Measurements from ENCODE around the gene HS3ST2. TPM values are rescaled to one million over a fixed set of nuclear protein-coding genes. Genes with fewer than 3 reads are reported as not detected.

Gene HS3ST2
- total RNA-seq, 1 experiment from 2014 or later, result not detected

DNA sequence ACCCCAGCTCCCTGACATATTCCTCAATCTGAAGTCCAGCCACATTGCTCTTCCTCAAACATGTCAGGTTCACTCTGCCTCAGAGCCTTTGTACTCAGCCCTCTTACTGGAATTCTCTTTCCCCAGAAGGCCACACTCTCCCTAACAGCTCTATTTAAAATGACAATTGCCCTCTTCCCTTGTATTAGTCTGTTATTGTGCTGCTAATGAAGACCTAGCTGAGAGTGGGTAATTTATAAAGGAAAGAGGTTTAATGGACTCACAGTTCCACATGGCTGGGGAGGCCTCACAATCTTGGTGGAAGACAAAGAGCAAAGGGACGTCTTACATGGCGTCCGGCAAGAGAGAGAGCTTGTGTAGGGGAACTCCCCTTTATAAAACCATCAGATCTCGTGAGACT lies 46.0 kb downstream of the HS3ST2 start:
- no peak for DNase-seq
- Mint-ChIP-seq H3K36me3 (ENCODE audit: insufficient read depth, unreplicated experiment) (peaks cover 7% of the 10 kb centered on the region), H3K27ac (ENCODE audit: unreplicated experiment) (no peak overlapping the region), H3K9me3 (ENCODE audit: low read depth, unreplicated experiment) (no peaks in the 10 kb centered on the region), H3K4me3 (ENCODE audit: low read depth, unreplicated experiment) (no peak overlapping the region), H3K27me3 (ENCODE audit: unreplicated experiment) (peaks cover 26% of the 10 kb centered on the region), H3K4me1 (ENCODE audit: low read depth, unreplicated experiment) (no peaks in the 10 kb centered on the region)
- intact Hi-C loops (cut with micrococcal nuclease; ENCODE audit: unreplicated experiment), result no loop called here
- TF ChIP-seq, protein P1, sequence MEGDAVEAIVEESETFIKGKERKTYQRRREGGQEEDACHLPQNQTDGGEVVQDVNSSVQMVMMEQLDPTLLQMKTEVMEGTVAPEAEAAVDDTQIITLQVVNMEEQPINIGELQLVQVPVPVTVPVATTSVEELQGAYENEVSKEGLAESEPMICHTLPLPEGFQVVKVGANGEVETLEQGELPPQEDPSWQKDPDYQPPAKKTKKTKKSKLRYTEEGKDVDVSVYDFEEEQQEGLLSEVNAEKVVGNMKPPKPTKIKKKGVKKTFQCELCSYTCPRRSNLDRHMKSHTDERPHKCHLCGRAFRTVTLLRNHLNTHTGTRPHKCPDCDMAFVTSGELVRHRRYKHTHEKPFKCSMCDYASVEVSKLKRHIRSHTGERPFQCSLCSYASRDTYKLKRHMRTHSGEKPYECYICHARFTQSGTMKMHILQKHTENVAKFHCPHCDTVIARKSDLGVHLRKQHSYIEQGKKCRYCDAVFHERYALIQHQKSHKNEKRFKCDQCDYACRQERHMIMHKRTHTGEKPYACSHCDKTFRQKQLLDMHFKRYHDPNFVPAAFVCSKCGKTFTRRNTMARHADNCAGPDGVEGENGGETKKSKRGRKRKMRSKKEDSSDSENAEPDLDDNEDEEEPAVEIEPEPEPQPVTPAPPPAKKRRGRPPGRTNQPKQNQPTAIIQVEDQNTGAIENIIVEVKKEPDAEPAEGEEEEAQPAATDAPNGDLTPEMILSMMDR (IDR thresholded peaks at IDR 0.05; ENCODE audit: unreplicated experiment), result no peak
- CTCF ChIA-PET, result interaction anchor here (0.6 kb wide), 1 partner anchor 15 kb away, joined by 3 read pairs; no protein-coding TSS in a partner anchor
- BruUV-seq (replicated peaks), result no TSS peak

DNA sequence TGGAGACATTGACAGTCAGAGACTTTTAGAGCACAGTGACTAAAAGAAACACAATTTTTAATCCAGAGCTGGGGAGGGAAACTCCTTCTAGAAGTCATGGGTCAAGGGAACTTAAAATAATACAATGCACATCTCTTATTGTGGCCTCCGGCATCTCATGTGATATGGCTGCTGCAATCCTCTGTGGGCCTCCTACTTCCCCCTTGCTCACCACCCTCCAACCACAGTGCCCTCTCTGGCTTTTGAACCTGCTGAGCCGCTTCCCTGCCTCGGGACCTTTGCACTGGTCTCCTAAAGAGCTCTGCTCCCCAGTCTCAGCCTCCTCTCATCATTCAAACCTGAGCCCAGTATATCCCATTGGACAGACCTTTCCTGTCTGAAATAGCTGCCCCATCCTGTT lies 47.6 kb downstream of the HS3ST2 start:
- no TSS peak for BruUV-seq (replicated peaks)
- Mint-ChIP-seq H3K9me3 (ENCODE audit: low read depth, unreplicated experiment) (peaks cover 2% of the 10 kb centered on the region), H3K27me3 (ENCODE audit: unreplicated experiment) (peaks cover 11% of the 10 kb centered on the region), H3K36me3 (ENCODE audit: insufficient read depth, unreplicated experiment) (peaks cover 7% of the 10 kb centered on the region), H3K4me1 (ENCODE audit: low read depth, unreplicated experiment) (no peaks in the 10 kb centered on the region), H3K4me3 (ENCODE audit: low read depth, unreplicated experiment) (no peak overlapping the region), H3K27ac (ENCODE audit: unreplicated experiment) (no peak overlapping the region)
- intact Hi-C loops (cut with micrococcal nuclease; ENCODE audit: unreplicated experiment), result no loop called here
- no peak for DNase-seq
- CTCF ChIA-PET, result no interaction called here
- TF ChIP-seq, protein P1 (IDR thresholded peaks at IDR 0.05; ENCODE audit: unreplicated experiment), result no peak

DNA sequence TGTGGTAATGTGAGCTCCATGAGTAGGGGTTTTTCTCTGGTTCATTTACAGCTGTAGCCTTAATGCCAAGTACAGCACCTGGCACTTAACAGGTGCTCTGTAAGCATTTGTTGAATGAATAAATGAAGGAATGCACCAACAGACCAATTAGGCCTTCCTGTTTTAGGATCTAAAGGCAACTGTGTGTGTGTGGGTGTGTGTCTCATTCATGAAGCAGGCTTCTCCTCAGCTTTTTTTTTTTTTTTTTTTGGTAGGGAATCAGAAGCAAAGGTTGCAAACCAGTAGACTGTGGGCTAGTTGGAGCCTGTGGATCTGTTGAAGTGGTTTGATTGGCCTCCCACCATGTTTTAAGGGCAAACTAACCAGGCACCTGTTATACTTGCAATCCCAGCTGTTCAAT lies 48.1 kb downstream of the HS3ST2 start:
- Mint-ChIP-seq H3K36me3 (ENCODE audit: insufficient read depth, unreplicated experiment) (peaks cover 7% of the 10 kb centered on the region), H3K9me3 (ENCODE audit: low read depth, unreplicated experiment) (peaks cover 2% of the 10 kb centered on the region), H3K4me3 (ENCODE audit: low read depth, unreplicated experiment) (no peak overlapping the region), H3K27me3 (ENCODE audit: unreplicated experiment) (peaks cover 11% of the 10 kb centered on the region), H3K27ac (ENCODE audit: unreplicated experiment) (no peak overlapping the region), H3K4me1 (ENCODE audit: low read depth, unreplicated experiment) (no peaks in the 10 kb centered on the region)
- BruUV-seq (replicated peaks), result no TSS peak
- TF ChIP-seq, protein P1 (IDR thresholded peaks at IDR 0.05; ENCODE audit: unreplicated experiment), result no peak
- DNase-seq, result no peak
- intact Hi-C loops (cut with micrococcal nuclease; ENCODE audit: unreplicated experiment), result no loop called here
- CTCF ChIA-PET, result interaction anchor here (0.7 kb wide), 1 partner anchor 494 kb away, joined by 3 read pairs; no protein-coding TSS in a partner anchor

DNA sequence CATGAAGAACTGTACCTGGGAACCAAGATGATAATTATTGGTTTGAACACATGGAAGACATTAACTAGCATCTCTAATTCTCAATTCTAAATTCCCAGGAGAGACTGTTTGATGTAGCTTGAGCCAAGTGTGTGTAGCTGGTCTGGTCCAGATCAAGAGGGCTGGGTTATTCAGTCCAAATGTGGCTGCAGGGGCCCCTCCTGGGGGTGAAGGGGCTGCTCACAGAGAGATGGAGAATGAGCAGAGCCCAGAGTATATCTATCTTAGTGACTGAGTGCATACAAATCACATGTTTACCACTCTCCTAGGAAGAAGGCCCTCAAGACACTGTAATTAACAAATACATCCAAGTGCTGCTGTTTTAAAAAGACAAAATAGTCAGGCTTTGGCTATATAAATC lies 50.4 kb downstream of the HS3ST2 start:
- Mint-ChIP-seq H3K27me3 (ENCODE audit: unreplicated experiment) (peaks cover 11% of the 10 kb centered on the region), H3K4me3 (ENCODE audit: low read depth, unreplicated experiment) (no peak overlapping the region), H3K36me3 (ENCODE audit: insufficient read depth, unreplicated experiment) (peaks cover 7% of the 10 kb centered on the region), H3K4me1 (ENCODE audit: low read depth, unreplicated experiment) (no peaks in the 10 kb centered on the region), H3K27ac (ENCODE audit: unreplicated experiment) (no peak overlapping the region), H3K9me3 (ENCODE audit: low read depth, unreplicated experiment) (peaks cover 2% of the 10 kb centered on the region)
- intact Hi-C loops (cut with micrococcal nuclease; ENCODE audit: unreplicated experiment), result no loop called here
- CTCF ChIA-PET, result no interaction called here
- DNase-seq, result no peak
- BruUV-seq (replicated peaks), result no TSS peak
- TF ChIP-seq, protein P1 (IDR thresholded peaks at IDR 0.05; ENCODE audit: unreplicated experiment), result no peak
